B cell (primary cell): ENCODE results near the gene HEBP1. TPM values are rescaled to one million over a fixed set of nuclear protein-coding genes. Genes with fewer than 3 reads are reported as not detected.
A peak's percentile ranks its signal among the peaks of the same experiment; 100 is the strongest.

Experiments
- ATAC-seq: fragments of 200-7000 bp; cut with Tn5 transposase; one replicate; pipeline ENCODE4 v1.10.0; 2021; ENCODE audit warnings: low read depth, mild to moderate bottlenecking, moderate number of reproducible peaks, moderate library complexity
- CTCF ChIA-PET: fragments of 350-600 bp; sonication (Branson Sonifier 250); formaldehyde crosslinking; loops from one replicate; lab custom pipeline; 2021; ENCODE audit warnings: antibody characterized with exemption, inconsistent platforms; lab: Charles Lee
- POLR2A ChIA-PET: fragments of 350-600 bp; sonication (Branson Sonifier 250); formaldehyde crosslinking; loops from one replicate; lab custom pipeline; 2021; ENCODE audit warnings: antibody characterized with exemption; lab: Charles Lee
- DNase-seq: peaks from one replicate; pipeline ENCODE4 v3.0.0; 2013
- H2AFZ ChIP-seq: 2 replicates; pipeline ENCODE4 v1.6.1; 2012; ENCODE audit warnings: mild to moderate bottlenecking, low read depth, low read length; ENCODE audit not compliant: insufficient read depth, poor library complexity, severe bottlenecking
- H3K27ac ChIP-seq, 2 donors: 1 replicate in 1 of 2; 2 replicates in 1 of 2; pipeline ENCODE4 v1.5.1; 2012 to 2013; ENCODE audit warnings: low read length in 2 of 2, mild to moderate bottlenecking in 2 of 2, moderate library complexity in 1 of 2
- H3K27me3 ChIP-seq, 4 experiments: fragments of 200-600 bp in 1 of 4; sonication (generic) in 1 of 4; replicated peaks in 1 of 4; 1 replicate in 2 of 4; 2 replicates in 2 of 4; pipeline versions ENCODE4 v1.6.1 to v1.7.0; 2013 to 2016; ENCODE audit warnings: low read length in 3 of 4, mild to moderate bottlenecking in 2 of 4, mixed read lengths in 1 of 4, moderate library complexity in 1 of 4; ENCODE audit not compliant: insufficient read depth in 4 of 4, control insufficient read depth in 3 of 4; ENCODE audit errors: control extremely low read depth in 1 of 4
- H3K36me3 ChIP-seq, 2 experiments: replicated peaks in 1 of 2; 1 replicate in 1 of 2; 2 replicates in 1 of 2; pipeline versions ENCODE4 v1.6.1 to v1.7.1; 2013; ENCODE audit warnings: low read length in 1 of 2; ENCODE audit not compliant: insufficient read depth in 2 of 2, control insufficient read depth in 1 of 2; ENCODE audit errors: control extremely low read depth in 1 of 2, extremely low read depth in 1 of 2
- H3K4me1 ChIP-seq, 2 donors: fragments of 200-600 bp in 1 of 2; sonication (generic) in 1 of 2; 1 replicate in 1 of 2; 2 replicates in 1 of 2; pipeline versions ENCODE4 v1.5.1 to v1.6.1; 2013 to 2017; ENCODE audit warnings: low read length in 2 of 2; ENCODE audit not compliant: control insufficient read depth in 2 of 2, insufficient read depth in 2 of 2
- H3K4me2 ChIP-seq: replicated peaks from 2 replicates; pipeline ENCODE3; 2012; ENCODE audit warnings: mild to moderate bottlenecking, low read depth, low read length; ENCODE audit not compliant: poor library complexity, severe bottlenecking
- H3K4me3 ChIP-seq, 5 experiments: fragments of 200-600 bp in 1 of 5; sonication (generic) in 1 of 5; 1 replicate in 3 of 5; 2 replicates in 2 of 5; pipeline versions ENCODE4 v1.5.1 to v1.7.0; 2011 to 2016; ENCODE audit warnings: low read length in 4 of 5, mild to moderate bottlenecking in 4 of 5, low read depth in 2 of 5, control low read depth in 1 of 5, moderate library complexity in 1 of 5; ENCODE audit not compliant: insufficient read depth in 1 of 5; ENCODE audit errors: control extremely low read depth in 1 of 5, extremely low read depth in 1 of 5
- H3K79me2 ChIP-seq: fragments of 200-600 bp; sonication (generic); one replicate; pipeline ENCODE4 v1.6.0; 2016; ENCODE audit warnings: low read length; ENCODE audit not compliant: control insufficient read depth, insufficient read depth
- H3K9ac ChIP-seq: fragments of 200-600 bp; sonication (generic); 2 replicates; pipeline ENCODE4 v1.6.1; 2017; ENCODE audit warnings: mild to moderate bottlenecking, low read length, moderate library complexity
- H3K9me3 ChIP-seq, 3 donors: one replicate each; pipeline versions ENCODE4 v1.6.1 to v1.7.1; 2013; ENCODE audit warnings: low read length in 2 of 3; ENCODE audit not compliant: control insufficient read depth in 2 of 3, insufficient read depth in 1 of 3; ENCODE audit errors: control extremely low read depth in 1 of 3
- H4K20me1 ChIP-seq: 2 replicates; pipeline ENCODE4 v1.6.0; 2012; ENCODE audit warnings: mild to moderate bottlenecking, low read length; ENCODE audit not compliant: insufficient read depth, control insufficient read depth, poor library complexity, severe bottlenecking
- H3K27ac Mint-ChIP-seq: one replicate; pipeline ENCODE4 v1.8.0; 2021; ENCODE audit warnings: mixed read lengths
- H3K27me3 Mint-ChIP-seq: one replicate; pipeline ENCODE4 v1.8.0; 2021; ENCODE audit warnings: mixed read lengths
- H3K4me1 Mint-ChIP-seq: one replicate; pipeline ENCODE4 v1.8.0; 2021; ENCODE audit warnings: mixed read lengths
- H3K4me3 Mint-ChIP-seq: one replicate; pipeline ENCODE4 v1.8.0; 2021; ENCODE audit warnings: mixed read lengths
- H3K9me3 Mint-ChIP-seq: one replicate; pipeline ENCODE4 v1.8.0; 2022; ENCODE audit warnings: mixed read lengths; ENCODE audit not compliant: insufficient read depth
- EZH2 ChIP-seq: IDR thresholded peaks from 2 replicates; pipeline ENCODE4 v1.6.1; 2012; ENCODE audit warnings: borderline replicate concordance, low read depth, mild to moderate bottlenecking, moderate library complexity, low read length; ENCODE audit not compliant: insufficient read depth, poor library complexity, severe bottlenecking
- WGBS: methylation state at CpG from one replicate; pipeline ENCODE4 v1.1.5; 2013; ENCODE audit warnings: missing lambda C conversion rate; ENCODE audit not compliant: insufficient coverage; 5-methylcytosine and 5-hydroxymethylcytosine counted together
- intact Hi-C: fragments of 100-400 bp; cut with micrococcal nuclease; formaldehyde crosslinking; loops from one replicate; pipeline ENCODE4 v1.10.0; 2022
- polyA plus RNA-seq: library from polyadenylated mRNA; depleted of rRNA; stranded (reverse); fragments of >200 nt; gene quantifications from 2 replicates; pipeline ENCODE4 v1.2.3, GENCODE V29; 2012
- total RNA-seq, 2 donors: library from RNA; stranded (reverse); fragments of 120-200 nt in 1 of 2; gene quantifications; 1 replicate in 1 of 2; 2 replicates in 1 of 2; pipeline versions ENCODE4 v1.2.3 to v1.2.4, GENCODE V29; 2013 to 2022
- TF ChIP-seq, protein P1 (sequence below): fragments of 200-600 bp; IDR thresholded peaks from one replicate; pipeline ENCODE4 v1.8.0; 2022; ENCODE audit warnings: antibody characterized with exemption, mild to moderate bottlenecking

The HEBP1 gene
- total and polyA plus RNA-seq, 2 donors (not counting 1 experiment from before 2014, with no cell fraction given), result 6.0 to 14.5 TPM

- Histone ChIP-seq H3K4me1 (peaks cover 15 to 16% of the 10 kb centered on the region in 2 donors), H3K4me2 (peak overlapping the region; percentile 89), H2AFZ (peak overlapping the region; percentile 100), H3K36me3 (no peaks in the 10 kb centered on the region), H3K9me3 (no peaks in the 10 kb centered on the region), H4K20me1 (no peaks in the 10 kb centered on the region), H3K9ac (peak overlapping the region; percentile 95), H3K27ac (peak overlapping the region in 1 of 2 donors; percentile 77), H3K79me2 (peaks cover 9% of the 10 kb centered on the region), H3K4me3 (peak overlapping the region; percentile 34 to 98 (median 88)), H3K27me3 (no peaks in the 10 kb centered on the region)
- POLR2A ChIA-PET, result interaction anchor here (0.7 kb wide), 1 partner anchor 1687 kb away, joined by 4 read pairs; no protein-coding TSS in a partner anchor
- 18% methylated on average over 2 of the region's 5 CpGs for WGBS
- ATAC-seq, result no peak
- CTCF ChIA-PET, result interaction anchor here (0.9 to 3.4 kb wide), 6 partner anchors 21 to 172 kb away, joined by 3 to 34 read pairs (median 4); no protein-coding TSS in a partner anchor
- H3K27me3 Mint-ChIP-seq, result no peaks in the 10 kb centered on the region
- no peaks in the 10 kb centered on the region for H3K9me3 Mint-ChIP-seq
- intact Hi-C loops, result loop anchor here (1.0 to 2.0 kb wide), 2 partner anchors 45 to 56 kb away; partner anchors contain the start of gene HEBP1
- peaks cover 19% of the 10 kb centered on the region for H3K4me1 Mint-ChIP-seq
- no peak for TF ChIP-seq EZH2
- TF ChIP-seq, protein P1, sequence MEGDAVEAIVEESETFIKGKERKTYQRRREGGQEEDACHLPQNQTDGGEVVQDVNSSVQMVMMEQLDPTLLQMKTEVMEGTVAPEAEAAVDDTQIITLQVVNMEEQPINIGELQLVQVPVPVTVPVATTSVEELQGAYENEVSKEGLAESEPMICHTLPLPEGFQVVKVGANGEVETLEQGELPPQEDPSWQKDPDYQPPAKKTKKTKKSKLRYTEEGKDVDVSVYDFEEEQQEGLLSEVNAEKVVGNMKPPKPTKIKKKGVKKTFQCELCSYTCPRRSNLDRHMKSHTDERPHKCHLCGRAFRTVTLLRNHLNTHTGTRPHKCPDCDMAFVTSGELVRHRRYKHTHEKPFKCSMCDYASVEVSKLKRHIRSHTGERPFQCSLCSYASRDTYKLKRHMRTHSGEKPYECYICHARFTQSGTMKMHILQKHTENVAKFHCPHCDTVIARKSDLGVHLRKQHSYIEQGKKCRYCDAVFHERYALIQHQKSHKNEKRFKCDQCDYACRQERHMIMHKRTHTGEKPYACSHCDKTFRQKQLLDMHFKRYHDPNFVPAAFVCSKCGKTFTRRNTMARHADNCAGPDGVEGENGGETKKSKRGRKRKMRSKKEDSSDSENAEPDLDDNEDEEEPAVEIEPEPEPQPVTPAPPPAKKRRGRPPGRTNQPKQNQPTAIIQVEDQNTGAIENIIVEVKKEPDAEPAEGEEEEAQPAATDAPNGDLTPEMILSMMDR, result no peak
- peak overlapping the region; percentile 90 for H3K4me3 Mint-ChIP-seq
- peak overlapping the region; percentile 38 for H3K27ac Mint-ChIP-seq
- no peak for DNase-seq
Observed at GRCh38 chr12:13044906-13045299, 44.8 kb upstream of the HEBP1 start.
